Measurements from ENCODE around the gene RABGAP1L.

DNA sequence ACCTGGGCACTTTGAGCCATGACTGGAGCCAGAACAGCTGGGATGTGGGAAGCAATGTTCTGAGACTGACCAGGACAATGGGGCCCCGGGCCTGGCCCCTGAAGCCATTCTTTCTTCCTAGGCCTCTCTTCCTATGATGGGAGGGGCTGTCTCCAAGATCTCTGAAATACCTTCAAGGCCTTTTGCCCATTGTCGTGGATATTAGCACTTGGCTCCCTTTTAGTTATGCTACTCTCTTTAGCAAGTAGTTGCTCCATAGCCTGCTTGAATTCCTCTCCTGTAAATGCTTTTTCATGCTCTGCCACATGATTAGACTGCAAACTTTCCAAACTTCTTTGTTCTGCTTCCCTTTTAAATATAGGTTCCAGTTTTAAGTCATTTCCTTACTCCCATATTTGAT lies 577.5 kb downstream of the RABGAP1L start:
- TF ChIP-seq, protein P1, sequence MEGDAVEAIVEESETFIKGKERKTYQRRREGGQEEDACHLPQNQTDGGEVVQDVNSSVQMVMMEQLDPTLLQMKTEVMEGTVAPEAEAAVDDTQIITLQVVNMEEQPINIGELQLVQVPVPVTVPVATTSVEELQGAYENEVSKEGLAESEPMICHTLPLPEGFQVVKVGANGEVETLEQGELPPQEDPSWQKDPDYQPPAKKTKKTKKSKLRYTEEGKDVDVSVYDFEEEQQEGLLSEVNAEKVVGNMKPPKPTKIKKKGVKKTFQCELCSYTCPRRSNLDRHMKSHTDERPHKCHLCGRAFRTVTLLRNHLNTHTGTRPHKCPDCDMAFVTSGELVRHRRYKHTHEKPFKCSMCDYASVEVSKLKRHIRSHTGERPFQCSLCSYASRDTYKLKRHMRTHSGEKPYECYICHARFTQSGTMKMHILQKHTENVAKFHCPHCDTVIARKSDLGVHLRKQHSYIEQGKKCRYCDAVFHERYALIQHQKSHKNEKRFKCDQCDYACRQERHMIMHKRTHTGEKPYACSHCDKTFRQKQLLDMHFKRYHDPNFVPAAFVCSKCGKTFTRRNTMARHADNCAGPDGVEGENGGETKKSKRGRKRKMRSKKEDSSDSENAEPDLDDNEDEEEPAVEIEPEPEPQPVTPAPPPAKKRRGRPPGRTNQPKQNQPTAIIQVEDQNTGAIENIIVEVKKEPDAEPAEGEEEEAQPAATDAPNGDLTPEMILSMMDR (IDR thresholded peaks at IDR 0.05; ENCODE audit: insufficient read depth, low read length, poor library complexity, severe bottlenecking): no peak
- no peak for TF ChIP-seq EZH2phosphoT487 (conservative IDR thresholded peaks at IDR 0.05; ENCODE audit: low read length)
